HG03521 (cell line): ENCODE results near the gene SIL1.
"Not testable (repeated sequence)": the region's sequence is repeated elsewhere in the genome, so short reads cannot be mapped to it uniquely, and the experiment has no call there.

Source experiments
- ATAC-seq: cut with Tn5 transposase; IDR thresholded peaks from one replicate; pipeline ENCODE4 v1.9.1; 2021; ENCODE audit warnings: mild to moderate bottlenecking, moderate library complexity; ENCODE audit not compliant: unreplicated experiment

SIL1 gene

DNA sequence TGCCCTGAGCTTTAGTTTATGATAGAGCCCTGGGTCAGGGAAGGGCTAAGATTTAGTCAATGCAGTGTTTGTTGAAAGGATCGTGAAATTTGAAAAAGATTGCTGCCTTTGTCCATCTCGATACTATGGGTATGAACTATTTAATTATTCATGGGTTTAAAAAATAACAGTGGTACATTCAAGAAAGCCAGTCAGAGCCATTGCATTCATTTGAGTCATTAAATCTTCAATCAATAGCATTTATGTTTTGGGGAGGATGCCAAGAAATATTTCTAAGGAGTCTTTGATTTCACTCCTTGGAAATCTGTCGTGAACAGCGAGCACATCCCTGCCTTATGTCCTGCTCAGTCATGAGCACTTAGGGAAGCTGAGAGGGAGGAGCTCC is 268.6 kb downstream of the SIL1 start:
- ATAC-seq, result no peak

GRCh38 chr5:138927979-138928378 is 270.2 kb downstream of the SIL1 start:
- no peak for ATAC-seq

DNA sequence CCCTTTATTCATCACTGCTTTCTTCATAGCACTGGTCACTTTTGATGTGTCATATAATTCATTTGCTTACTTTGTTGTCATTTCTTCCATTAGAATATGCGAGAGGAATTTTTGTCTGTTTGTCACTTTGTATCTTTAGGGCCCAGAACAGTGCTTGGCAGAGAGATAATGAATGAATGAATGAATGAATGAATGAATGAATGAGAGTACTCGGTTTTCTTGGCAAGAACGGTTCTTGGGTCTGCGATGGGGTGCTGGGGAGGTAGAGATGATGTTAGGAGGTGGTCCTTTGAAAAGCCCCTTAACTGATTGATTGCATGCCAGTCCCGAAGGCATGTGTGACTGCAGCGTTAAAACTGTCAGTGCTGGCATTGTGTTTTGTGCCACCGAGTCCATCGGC is 270.6 kb downstream of the SIL1 start:
- ATAC-seq, result no peak

DNA sequence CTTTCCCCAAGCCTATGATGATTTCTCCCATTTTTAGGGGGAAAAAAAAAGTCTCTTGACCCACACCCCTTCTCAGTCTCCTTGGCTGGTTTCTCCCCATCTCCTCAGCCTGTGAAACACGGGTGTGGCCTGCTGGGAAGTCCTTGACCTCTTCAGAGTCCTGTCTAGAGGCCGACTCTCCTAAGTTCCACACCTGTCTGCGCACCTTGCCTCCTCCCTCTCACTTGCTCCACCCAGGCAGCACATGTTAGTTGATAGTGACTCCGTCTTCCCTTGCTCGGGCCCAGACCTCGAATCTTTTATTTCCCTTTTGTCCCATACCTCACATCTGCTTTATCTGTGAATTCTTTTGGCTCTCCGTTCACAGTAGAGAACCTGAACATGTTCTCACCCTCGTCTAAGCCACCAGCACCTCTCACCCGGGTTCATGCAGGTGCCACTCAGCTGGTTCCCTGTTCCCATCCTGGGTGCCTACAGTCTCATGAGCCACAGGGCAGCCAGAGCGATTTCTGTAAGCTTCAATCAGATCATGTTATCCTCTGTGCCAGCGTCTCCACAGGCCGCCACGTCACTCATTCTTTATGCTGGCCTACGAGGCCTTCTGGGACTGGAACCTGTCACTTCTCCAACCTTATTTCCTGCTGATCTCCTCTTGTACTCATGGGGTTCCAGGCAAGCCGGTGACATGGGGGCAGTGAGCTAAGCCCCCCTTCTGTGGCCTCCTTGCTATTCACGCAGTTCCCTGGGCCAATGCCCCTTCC is 271.3 kb downstream of the SIL1 start:
- ATAC-seq, result no peak

- ATAC-seq, result no peak
Observed at GRCh38 chr5:138926257-138926656, 271.9 kb downstream of the SIL1 start.

DNA sequence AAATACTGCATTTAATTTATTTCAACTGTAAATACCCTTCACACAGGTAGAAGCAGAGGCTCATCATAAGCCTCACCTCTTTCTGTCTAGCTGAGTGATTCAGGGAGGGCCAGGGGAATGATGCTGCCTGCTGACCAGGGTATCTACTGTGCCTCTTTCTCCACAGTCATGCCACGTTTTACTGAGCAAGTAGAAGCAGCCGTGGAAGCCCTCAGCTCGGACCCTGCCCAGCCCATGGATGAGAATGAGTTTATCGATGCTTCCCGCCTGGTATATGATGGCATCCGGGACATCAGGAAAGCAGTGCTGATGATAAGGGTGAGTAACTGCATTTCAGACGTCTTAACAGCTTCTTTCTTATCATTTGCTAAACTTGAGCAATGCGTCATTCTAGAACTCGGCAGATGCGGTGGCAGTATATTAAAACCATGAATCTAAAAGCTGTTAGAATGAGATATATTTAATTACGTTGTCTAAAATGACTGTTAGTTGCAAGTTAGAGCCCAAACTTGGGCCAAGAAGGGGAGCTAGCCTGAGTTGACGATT is 273.0 kb downstream of the SIL1 start:
- no peak for ATAC-seq

- ATAC-seq, result no peak
Observed at GRCh38 chr5:138922494-138922893, 275.7 kb downstream of the SIL1 start.

- not testable (repeated sequence) for ATAC-seq
Observed at GRCh38 chr5:138921362-138921761, 276.8 kb downstream of the SIL1 start.

DNA sequence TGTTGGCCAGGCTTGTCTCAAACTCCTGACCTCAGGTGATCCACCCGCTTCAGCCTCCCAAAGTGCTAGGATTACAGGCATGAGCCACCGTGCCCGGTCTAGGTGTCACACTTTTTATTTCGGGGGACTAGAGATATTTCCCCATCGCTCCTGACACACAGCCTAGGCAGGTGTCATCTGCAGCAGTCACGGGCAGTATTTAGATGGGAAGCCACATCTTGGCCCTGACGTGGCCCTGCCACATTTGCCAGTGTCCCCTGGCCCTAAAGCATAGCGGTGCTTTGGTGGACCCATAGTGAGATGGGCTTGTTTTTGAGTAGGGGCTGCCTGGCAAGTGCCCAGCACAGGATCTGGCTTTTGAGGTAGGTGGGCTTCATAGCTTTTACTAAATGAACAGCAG is 278.0 kb downstream of the SIL1 start:
- ATAC-seq, result no peak

GRCh38 chr5:138918686-138919085 is 279.5 kb downstream of the SIL1 start:
- no peak for ATAC-seq

- ATAC-seq, result no peak
Observed at GRCh38 chr5:138914338-138914737, 283.8 kb downstream of the SIL1 start.

DNA sequence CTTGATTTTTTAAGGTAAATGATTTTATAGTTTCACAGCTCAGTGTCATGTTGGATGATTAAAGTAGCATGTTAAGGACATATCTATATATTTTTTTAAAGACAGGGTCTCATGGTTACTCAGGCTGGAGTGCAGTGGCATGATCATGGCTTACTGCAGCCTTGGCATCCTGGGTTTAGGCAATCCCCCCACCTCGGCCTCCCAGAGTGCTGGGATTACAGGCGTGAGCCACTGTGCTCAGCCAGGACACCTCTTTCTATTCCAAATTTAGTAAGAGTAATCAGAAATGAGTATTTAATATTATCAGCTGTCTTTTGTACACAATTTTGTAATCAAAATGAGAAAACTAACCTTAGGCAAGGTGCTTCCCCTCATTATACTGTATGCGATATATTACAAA is 284.4 kb downstream of the SIL1 start:
- no peak for ATAC-seq

DNA sequence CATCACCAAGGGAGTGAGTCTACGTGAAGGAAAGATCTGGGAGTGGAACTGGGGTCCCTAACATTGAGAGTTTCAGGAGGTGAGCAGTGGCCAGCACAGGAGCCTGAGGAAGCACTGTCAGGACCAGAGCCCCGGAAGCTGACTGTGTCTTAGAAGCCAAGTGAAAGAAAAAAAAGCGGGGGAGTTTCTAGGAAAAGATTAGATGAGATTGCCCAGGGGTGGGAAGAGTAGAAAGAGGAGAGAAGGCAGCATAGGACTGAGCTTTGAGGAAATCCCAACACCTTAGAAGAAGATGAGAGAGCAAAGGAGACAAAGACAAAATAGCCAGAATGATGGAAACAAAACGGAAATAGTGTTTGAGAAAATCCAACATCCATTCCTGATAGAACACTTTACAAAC is 286.1 kb downstream of the SIL1 start:
- no peak for ATAC-seq

DNA sequence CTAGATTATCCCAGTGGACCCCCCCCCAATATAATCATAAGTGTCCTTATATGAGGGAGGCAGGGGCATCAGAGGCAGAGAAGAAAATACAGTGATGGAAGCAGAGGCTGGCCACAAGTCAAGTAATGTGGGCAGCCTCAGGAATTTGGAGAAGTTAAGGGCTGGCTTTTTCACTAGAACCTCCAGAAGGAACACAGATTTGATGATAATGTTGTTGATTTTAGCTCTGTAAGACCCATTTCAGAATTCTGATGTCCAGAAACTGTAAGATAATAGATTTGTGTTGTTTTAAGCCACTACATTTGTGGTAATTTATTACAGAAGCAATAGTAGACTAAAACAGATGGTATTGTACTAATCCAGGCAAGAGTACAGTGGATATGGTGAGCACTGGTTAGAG is 286.7 kb downstream of the SIL1 start:
- no peak for ATAC-seq

GRCh38 chr5:138910546-138911185 is 287.5 kb downstream of the SIL1 start:
- no peak for ATAC-seq

DNA sequence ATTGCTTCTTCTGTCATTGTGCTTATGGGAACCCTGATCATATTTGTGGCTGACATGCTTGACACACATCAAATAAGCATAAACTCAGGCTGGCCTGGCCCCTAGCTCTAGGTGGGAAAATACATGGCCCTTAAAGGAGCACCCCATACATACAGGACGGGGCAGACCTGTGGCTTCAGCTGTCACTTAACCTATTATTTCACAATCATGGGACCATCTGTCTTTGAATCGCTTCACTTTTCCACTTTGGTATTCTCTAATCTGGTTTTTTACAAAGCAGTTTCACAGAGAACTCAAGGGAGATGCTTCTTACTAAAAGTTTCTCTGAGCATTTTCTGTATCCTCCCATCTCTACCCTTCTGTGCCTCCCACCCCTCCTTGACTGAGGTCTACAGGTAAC is 288.4 kb downstream of the SIL1 start:
- no peak for ATAC-seq

DNA sequence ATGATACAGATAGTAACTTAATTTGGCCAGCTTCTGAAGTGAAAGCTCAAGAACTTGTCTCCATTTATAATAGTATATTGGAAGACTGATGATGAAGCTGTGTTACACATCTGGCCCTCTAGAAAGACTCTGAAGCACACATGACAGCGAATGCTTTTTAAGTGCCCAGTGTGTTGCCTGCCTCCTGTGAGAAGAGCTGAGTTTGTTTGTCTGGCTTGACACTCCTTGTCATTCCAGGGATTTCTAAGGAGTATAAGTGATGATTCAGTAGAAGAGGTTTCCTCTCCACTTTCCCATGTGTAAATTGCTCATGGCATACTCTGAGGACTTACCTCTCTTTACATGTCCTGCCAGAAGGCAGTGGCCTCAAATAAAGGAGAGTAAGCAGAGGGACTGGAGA is 292.6 kb downstream of the SIL1 start:
- ATAC-seq, result no peak

GRCh38 chr5:138903130-138903775 is 294.9 kb downstream of the SIL1 start:
- ATAC-seq, result no peak

DNA sequence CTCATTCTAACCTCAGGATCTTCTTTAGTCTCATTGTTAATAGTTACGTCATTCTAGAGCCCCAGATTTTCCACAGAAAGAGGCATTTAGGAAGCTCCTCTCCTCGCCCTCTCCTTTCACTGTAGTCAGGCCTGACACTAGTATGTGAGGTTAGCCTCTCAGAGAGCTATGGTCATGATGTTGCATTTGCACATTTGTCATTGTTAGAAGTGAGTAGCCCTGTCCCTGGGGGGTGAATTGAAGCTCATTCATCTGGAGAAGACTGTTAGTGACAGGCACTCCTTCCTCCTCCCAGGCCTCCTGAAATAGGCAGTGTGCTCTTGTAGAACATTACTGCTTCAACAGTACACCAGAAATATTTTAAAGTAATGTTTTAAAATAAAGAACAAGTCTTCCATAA is 296.5 kb downstream of the SIL1 start:
- no peak for ATAC-seq

GRCh38 chr5:138900281-138900965 is 297.7 kb downstream of the SIL1 start:
- ATAC-seq, result no peak

- no peak for ATAC-seq
Observed at GRCh38 chr5:138898742-138899141, 299.4 kb downstream of the SIL1 start.
